Mammary epithelial cell (primary cell): ENCODE measurements around the gene ANKRD11.

Experiments
- CTCF ChIP-seq, 2 donors: IDR thresholded peaks in 1 of 2; conservative IDR thresholded peaks in 1 of 2; 2 replicates each; pipeline ENCODE4 v1.5.1; 2011 to 2012; ENCODE audit warnings: inconsistent platforms in 2 of 2, low read length in 2 of 2, mild to moderate bottlenecking in 2 of 2, control low read depth in 1 of 2, low read depth in 1 of 2; ENCODE audit not compliant: insufficient read depth in 1 of 2; ENCODE audit errors: extremely low read depth in 1 of 2
- EZH2 ChIP-seq: IDR thresholded peaks from 2 replicates; pipeline ENCODE4 v1.6.1; 2012; ENCODE audit warnings: low read length, inconsistent platforms, borderline replicate concordance

GRCh38 chr16:89506791-89507191 lies 16.4 kb upstream of the ANKRD11 start:
- no peak for TF ChIP-seq EZH2
- no peak for TF ChIP-seq CTCF (conservative IDR thresholded peaks at IDR 0.05 in 1 of 2, IDR thresholded peaks at IDR 0.05 in 1 of 2; ENCODE audit: extremely low read depth in 1 of 2, insufficient read depth in 1 of 2, low read depth in 1 of 2, low read length in 2 of 2)
